Measurements from ENCODE around the gene DNMT3B. TPM values are rescaled to one million over a fixed set of nuclear protein-coding genes. Genes with fewer than 3 reads are reported as not detected.

Gene DNMT3B
- total and polyA plus RNA-seq, 12 donors: 0.12 to 2.0 (median 0.87) TPM; not detected in 1

- WGBS, 4 donors: 86 to 94% (median 90%) methylated on average over 3 to 4 of the region's 4 CpGs
- TF ChIP-seq POLR2A (IDR thresholded peaks at IDR 0.05): no peak
- no peak for TF ChIP-seq CTCF (IDR thresholded peaks at IDR 0.05)
- H3K4me3 ChIP-seq: no peak overlapping the region
- H3K27ac ChIP-seq: no peak overlapping the region
- intact Hi-C loops (cut with DNase I): no loop called here
- DNase-seq: no peak
- H3K36me3 ChIP-seq (replicated peaks in 1 of 2): no peaks in the 10 kb centered on the region
- H3K9me3 ChIP-seq (replicated peaks in 1 of 3): no peaks in the 10 kb centered on the region
- H3K4me1 ChIP-seq (replicated peaks in 1 of 2): peaks cover 0 to 4% of the 10 kb centered on the region in 2 donors
- H3K27me3 ChIP-seq: no peaks in the 10 kb centered on the region
Measured at GRCh38 chr20:32809907-32810306, 47.7 kb downstream of the DNMT3B start.

- Histone ChIP-seq H3K4me3 (no peak overlapping the region), H3K27ac (no peak overlapping the region), H3K9me3 (replicated peaks in 1 of 3) (no peaks in the 10 kb centered on the region), H3K4me1 (replicated peaks in 1 of 2) (no peaks in the 10 kb centered on the region), H3K27me3 (no peaks in the 10 kb centered on the region), H3K36me3 (replicated peaks in 1 of 2) (no peaks in the 10 kb centered on the region)
- no peak for DNase-seq
- 80 to 92% (median 83%) methylated on average over 2 to 5 of the region's 5 CpGs for WGBS, 4 donors
- intact Hi-C loops (cut with DNase I): no loop called here
- TF ChIP-seq CTCF (IDR thresholded peaks at IDR 0.05): no peak
- no peak for TF ChIP-seq POLR2A (IDR thresholded peaks at IDR 0.05)
Measured at GRCh38 chr20:32810941-32811340, 48.8 kb downstream of the DNMT3B start.

- TF ChIP-seq POLR2A (IDR thresholded peaks at IDR 0.05) (no peak), CTCF (IDR thresholded peaks at IDR 0.05) (no peak)
- Histone ChIP-seq H3K4me3 (no peak overlapping the region), H3K4me1 (replicated peaks in 1 of 2) (no peaks in the 10 kb centered on the region), H3K27me3 (no peaks in the 10 kb centered on the region), H3K27ac (no peak overlapping the region), H3K9me3 (replicated peaks in 1 of 3) (no peaks in the 10 kb centered on the region), H3K36me3 (replicated peaks in 1 of 2) (no peaks in the 10 kb centered on the region)
- no peak for DNase-seq
- intact Hi-C loops (cut with DNase I): no loop called here
- 75 to 92% (median 85%) methylated on average over 5 to 6 of the region's 6 CpGs for WGBS, 4 donors
Measured at GRCh38 chr20:32811886-32812285, 49.7 kb downstream of the DNMT3B start.

DNA sequence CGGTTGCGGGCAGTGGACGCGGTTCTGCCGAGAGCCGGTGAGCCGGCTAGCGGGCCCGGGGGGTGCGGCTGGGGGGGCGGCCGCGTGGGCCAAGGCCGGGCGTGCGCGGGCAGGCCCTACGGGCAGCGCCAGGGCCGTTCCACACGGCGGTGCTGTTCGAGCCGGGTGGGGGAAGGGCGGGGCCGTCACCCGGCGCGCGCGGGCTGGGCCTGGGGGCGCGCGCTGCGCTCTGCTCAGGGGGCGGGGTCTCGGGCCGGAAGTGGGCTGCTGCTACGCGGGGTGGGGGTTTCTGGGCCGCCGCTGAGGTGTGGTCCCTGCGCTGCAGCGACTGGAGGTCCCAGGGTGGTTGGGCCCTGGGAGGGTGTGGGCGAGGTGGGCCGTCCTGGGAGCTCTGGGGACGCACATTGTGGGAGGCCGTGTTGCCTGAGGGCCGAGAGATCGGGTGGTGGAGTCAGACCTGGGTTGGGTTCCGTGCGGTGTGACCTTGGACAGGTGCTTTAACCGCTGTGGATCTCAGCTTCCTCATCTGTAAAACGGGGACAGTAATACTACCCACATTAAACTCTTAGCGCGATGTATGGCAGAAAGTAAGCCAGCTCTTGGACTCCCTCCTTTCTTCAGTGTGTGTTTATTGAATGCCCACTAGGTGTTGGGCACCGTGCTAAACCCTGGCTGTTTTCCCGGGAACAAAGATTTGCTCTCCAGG lies 58.0 kb downstream of the DNMT3B start:
- no peaks in the 10 kb centered on the region for H3K36me3 ChIP-seq (replicated peaks in 1 of 2)
- H3K4me1 ChIP-seq (replicated peaks in 1 of 2): peaks cover 0 to 35% of the 10 kb centered on the region in 2 donors
- peak overlapping the region; percentile 2 to 99 (median 36) for H3K4me3 ChIP-seq
- no peak for TF ChIP-seq CTCF (IDR thresholded peaks at IDR 0.05)
- TF ChIP-seq POLR2A (IDR thresholded peaks at IDR 0.05): peak; percentile 47 to 56
- 0 to 1% (median 1%) methylated on average over 3 to 57 of the region's 58 CpGs for WGBS, 4 donors
- intact Hi-C loops (cut with DNase I): no loop called here
- no peaks in the 10 kb centered on the region for H3K27me3 ChIP-seq
- no peaks in the 10 kb centered on the region for H3K9me3 ChIP-seq (replicated peaks in 1 of 3)
- peak overlapping the region; percentile 35 to 100 (median 77) for H3K27ac ChIP-seq
- peak in 6 of 7 donors; percentile 54 to 82 (median 73) for DNase-seq

Data from adrenal gland (tissue), 12 donors.